Measurements from ENCODE around the gene TAF7. TPM values are rescaled to one million over a fixed set of nuclear protein-coding genes. Genes with fewer than 3 reads are reported as not detected.

Gene TAF7
- total RNA-seq, 1 donor from 2014 or later = 157 TPM

- no peak overlapping the region for H3K4me3 Mint-ChIP-seq
- H3K27ac Mint-ChIP-seq = no peak overlapping the region
- Histone ChIP-seq H3K27ac (no peak overlapping the region), H3K79me2 (ENCODE audit: low read depth) (no peaks in the 10 kb centered on the region), H3K4me3 (no peak overlapping the region), H3K9ac (no peak overlapping the region), H3K27me3 (no peaks in the 10 kb centered on the region), H4K20me1 (ENCODE audit: low read depth) (no peaks in the 10 kb centered on the region), H3K9me3 (ENCODE audit: low read depth) (peaks cover 13% of the 10 kb centered on the region), H3F3A (ENCODE audit: low read depth) (no peaks in the 10 kb centered on the region), H2AFZ (replicated peaks) (no peak overlapping the region), H3K36me3 (no peaks in the 10 kb centered on the region), H3K4me2 (no peak overlapping the region), H3K4me1 (no peaks in the 10 kb centered on the region)
- TF ChIP-seq CTCF (IDR thresholded peaks at IDR 0.05) = no peak
- no peak for TF ChIP-seq EZH2phosphoT487 (IDR thresholded peaks at IDR 0.05)
- TF ChIP-seq EZH2 (IDR thresholded peaks at IDR 0.05) = no peak
- peaks cover 4% of the 10 kb centered on the region for H3K36me3 Mint-ChIP-seq
- H3K9me3 Mint-ChIP-seq = peaks cover 69% of the 10 kb centered on the region
- H3K27me3 Mint-ChIP-seq (ENCODE audit: insufficient read depth, low read depth) = peaks cover 4% of the 10 kb centered on the region
- H3K4me1 Mint-ChIP-seq = no peaks in the 10 kb centered on the region
- DNase-seq (ENCODE audit: low spot score) = no peak
Observed at GRCh38 chr5:141362719-141363118, 42.1 kb upstream of the TAF7 start.

- Mint-ChIP-seq H3K4me1 (no peaks in the 10 kb centered on the region), H3K9me3 (peaks cover 73% of the 10 kb centered on the region), H3K36me3 (peaks cover 4% of the 10 kb centered on the region), H3K27ac (no peak overlapping the region), H3K4me3 (no peak overlapping the region), H3K27me3 (ENCODE audit: insufficient read depth, low read depth) (peaks cover 7% of the 10 kb centered on the region)
- no peaks in the 10 kb centered on the region for H3K79me2 ChIP-seq (ENCODE audit: low read depth)
- no peak overlapping the region for H3K9ac ChIP-seq
- H4K20me1 ChIP-seq (ENCODE audit: low read depth) = no peaks in the 10 kb centered on the region
- DNase-seq (ENCODE audit: low spot score) = no peak
- no peak overlapping the region for H3K27ac ChIP-seq
- H2AFZ ChIP-seq (replicated peaks) = no peak overlapping the region
- no peaks in the 10 kb centered on the region for H3K4me1 ChIP-seq
- H3K4me3 ChIP-seq = no peak overlapping the region
- TF ChIP-seq EZH2phosphoT487 (IDR thresholded peaks at IDR 0.05) (no peak), CTCF (IDR thresholded peaks at IDR 0.05) (no peak), EZH2 (IDR thresholded peaks at IDR 0.05) (no peak)
- no peaks in the 10 kb centered on the region for H3K36me3 ChIP-seq
- no peak overlapping the region for H3K4me2 ChIP-seq
- H3K27me3 ChIP-seq = no peaks in the 10 kb centered on the region
- H3K9me3 ChIP-seq (ENCODE audit: low read depth) = peaks cover 13% of the 10 kb centered on the region
- no peaks in the 10 kb centered on the region for H3F3A ChIP-seq (ENCODE audit: low read depth)
Observed at GRCh38 chr5:141360685-141361084, 40.1 kb upstream of the TAF7 start.

GRCh38 chr5:141359790-141360426 lies 39.3 kb upstream of the TAF7 start, which contains the start of gene PCDHGB2:
Gene PCDHGB2, plus strand, starts transcription at chr5:141359994. Its CDS starts 142 bp downstream, at chr5:141360136.
- H3K4me3 Mint-ChIP-seq = no peak within 1 kb of the TSS
- peaks cover 4% of the 10 kb centered on the region for H3K27me3 Mint-ChIP-seq (ENCODE audit: insufficient read depth, low read depth)
- Histone ChIP-seq H3K27ac (no peak within 1 kb of the TSS), H2AFZ (replicated peaks) (peak within 1 kb of the TSS; percentile 24), H3K27me3 (no peaks in the 10 kb centered on the region), H3F3A (ENCODE audit: low read depth) (no peaks in the 10 kb centered on the region), H3K9ac (no peak within 1 kb of the TSS), H3K36me3 (no peaks in the 10 kb centered on the region), H3K9me3 (ENCODE audit: low read depth) (peaks cover 13% of the 10 kb centered on the region), H4K20me1 (ENCODE audit: low read depth) (no peaks in the 10 kb centered on the region), H3K4me2 (no peak within 1 kb of the TSS), H3K4me3 (no peak within 1 kb of the TSS), H3K79me2 (ENCODE audit: low read depth) (no peaks in the 10 kb centered on the region), H3K4me1 (no peaks in the 10 kb centered on the region)
- H3K36me3 Mint-ChIP-seq = peaks cover 4% of the 10 kb centered on the region
- TF ChIP-seq EZH2 (IDR thresholded peaks at IDR 0.05) (no peak), CTCF (IDR thresholded peaks at IDR 0.05) (peak; percentile 49), EZH2phosphoT487 (IDR thresholded peaks at IDR 0.05) (no peak)
- no peaks in the 10 kb centered on the region for H3K4me1 Mint-ChIP-seq
- DNase-seq (ENCODE audit: low spot score) = peak; percentile 38
- H3K27ac Mint-ChIP-seq = no peak within 1 kb of the TSS
- H3K9me3 Mint-ChIP-seq = peaks cover 71% of the 10 kb centered on the region
